Bone marrow (tissue), 2 donors: ENCODE data around the gene PDGFA.

Experiments
- DNase-seq, 2 donors: peaks; one replicate each; lab custom pipeline; 2025; lab: John Stamatoyannopoulos, UW

The PDGFA gene

DNA sequence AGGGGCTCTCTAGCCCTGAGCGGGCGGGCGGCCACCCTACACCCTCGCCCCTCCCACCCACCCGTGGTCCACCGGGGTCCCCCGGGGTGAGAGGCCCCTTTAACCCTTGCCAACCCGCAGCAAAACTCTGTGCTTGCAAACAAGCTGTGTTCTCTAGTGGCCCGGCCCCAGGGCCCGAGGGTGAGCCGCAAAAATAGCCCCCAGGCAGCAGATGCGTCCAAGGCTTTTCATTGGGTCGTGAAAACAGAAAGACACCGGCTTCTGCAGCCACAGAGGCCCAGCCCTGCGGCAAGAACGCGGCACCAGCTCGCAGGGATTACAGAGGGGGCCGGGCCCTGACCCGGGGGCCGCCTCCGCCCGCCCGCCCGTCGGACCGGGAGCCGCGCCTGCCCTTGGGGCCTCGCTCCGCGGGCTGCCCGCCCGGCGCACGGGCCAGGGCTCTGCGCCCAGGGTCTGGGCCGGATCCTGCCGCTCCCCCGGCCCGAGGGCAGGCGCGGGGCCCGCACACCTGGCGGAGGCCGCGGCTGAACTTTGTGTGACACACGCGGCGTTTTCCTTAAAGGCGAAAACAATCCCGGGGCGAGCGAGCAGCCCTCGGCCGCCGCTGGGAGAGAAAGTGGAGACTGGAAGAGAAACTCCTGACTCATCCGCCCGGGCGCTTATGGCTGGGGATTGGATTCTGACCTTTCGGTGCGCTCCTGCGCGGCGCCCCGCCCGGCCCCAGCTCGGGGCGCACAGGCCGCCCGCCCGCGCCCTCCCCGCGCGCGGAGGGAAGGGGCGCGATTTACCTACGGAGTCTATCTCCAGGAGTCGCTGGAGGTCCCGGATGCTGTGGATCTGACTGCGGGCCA lies 2.8 kb downstream of the PDGFA start:
- DNase-seq, result peak in 1 of 2 donors; percentile 29

DNA sequence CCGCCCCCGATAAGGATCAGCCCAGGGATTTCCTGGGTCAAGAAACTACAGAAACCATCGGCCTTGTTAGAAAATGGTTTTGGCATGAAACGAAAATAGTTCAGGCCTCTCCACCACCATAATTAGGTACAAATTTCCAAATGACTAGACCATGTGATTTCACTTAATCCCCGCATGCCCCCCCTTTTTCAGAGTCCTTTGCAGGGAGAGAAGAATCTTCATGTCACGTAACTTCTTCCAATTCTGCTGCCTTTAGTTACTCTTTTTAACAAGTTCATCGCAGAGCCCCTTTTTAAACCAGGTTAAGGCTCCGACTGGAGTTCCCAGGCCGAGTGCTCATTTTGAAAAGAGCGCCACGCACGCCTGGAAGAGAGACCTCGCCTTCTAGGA lies 3.4 kb downstream of the PDGFA start:
- DNase-seq, result no peak

DNA sequence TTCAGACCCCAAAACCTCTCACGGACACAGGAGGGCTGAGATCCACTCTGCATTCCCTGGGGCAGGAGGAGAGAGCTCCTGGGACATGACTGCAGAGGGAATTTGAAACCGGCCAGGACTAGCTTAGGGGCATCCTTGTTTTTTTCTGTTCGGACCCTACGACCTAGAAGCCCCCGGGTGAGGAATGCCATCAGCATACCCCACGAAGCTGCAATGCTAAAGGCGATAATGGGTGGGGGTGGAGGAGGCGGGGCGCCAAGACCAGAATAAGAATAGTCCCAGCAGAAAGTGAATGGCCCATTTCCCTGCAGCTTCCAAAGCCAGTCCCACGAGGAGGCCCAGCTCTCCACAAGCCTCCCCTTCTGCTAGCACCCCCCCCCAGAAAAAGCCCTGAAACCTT lies 4.0 kb downstream of the PDGFA start:
- no peak for DNase-seq

DNA sequence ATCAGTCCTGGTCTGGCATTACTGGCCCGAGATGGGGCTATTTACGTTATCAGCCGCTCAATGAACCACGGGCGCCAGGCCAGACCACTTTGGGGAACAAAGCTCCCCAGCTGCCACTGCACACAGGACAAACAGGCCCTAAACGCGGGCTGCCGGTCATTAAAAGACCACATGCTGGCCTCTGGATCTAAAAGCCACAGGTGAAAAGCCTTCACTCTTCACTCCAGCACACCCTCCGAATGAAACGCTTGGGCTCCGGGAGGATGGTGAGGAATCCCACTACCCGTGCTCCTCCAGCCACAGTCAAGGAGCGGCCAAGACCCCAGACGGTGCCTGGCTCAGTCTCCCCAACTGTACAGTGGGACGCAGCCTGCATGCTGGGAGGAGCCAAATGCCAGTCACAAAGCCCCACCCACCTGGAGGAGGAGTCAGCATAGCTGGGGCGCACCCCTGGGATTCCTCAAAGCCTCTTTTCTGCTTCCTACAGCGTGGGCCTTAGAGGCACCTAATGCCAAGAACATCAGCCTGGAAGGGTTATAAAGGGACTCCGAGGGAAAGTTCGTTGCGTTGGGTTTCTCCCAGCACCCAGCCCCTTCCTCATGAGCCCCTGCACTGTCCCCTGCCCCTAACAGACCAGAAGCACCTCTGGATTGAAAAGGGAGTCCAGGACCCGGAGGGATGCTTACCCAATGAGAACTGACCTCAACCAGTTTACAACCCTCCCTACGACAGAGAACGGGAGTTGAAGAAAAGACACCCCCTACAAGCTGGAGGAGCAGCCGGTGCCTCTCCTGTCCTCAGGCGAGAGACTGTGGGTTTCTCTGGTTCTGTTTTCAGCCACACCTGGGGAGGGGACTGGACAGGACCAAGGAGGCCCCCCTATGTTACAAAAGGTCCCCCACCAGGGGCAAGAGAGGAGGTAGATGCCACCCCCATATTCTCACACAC lies 4.7 kb downstream of the PDGFA start:
- DNase-seq, result no peak

DNA sequence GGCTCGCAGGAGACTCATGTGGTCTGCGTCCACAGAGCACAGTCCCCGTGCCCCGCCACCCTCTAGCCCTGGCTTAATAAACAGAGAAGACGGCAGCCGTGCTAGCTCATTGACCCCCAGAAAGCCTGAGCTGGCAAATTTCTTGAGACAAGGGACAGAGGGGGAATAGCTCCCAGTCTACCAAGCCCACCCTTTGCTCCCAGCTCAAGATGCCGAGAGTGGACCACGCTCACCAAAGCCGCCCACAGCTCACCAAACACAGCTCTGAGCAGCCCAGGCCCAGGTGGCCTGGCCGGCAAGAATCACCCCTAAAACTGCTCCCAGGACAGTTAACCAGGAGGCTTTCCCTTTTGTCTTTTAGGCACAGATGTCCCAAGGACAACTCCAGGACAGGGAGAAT lies 5.4 kb downstream of the PDGFA start:
- no peak for DNase-seq

DNA sequence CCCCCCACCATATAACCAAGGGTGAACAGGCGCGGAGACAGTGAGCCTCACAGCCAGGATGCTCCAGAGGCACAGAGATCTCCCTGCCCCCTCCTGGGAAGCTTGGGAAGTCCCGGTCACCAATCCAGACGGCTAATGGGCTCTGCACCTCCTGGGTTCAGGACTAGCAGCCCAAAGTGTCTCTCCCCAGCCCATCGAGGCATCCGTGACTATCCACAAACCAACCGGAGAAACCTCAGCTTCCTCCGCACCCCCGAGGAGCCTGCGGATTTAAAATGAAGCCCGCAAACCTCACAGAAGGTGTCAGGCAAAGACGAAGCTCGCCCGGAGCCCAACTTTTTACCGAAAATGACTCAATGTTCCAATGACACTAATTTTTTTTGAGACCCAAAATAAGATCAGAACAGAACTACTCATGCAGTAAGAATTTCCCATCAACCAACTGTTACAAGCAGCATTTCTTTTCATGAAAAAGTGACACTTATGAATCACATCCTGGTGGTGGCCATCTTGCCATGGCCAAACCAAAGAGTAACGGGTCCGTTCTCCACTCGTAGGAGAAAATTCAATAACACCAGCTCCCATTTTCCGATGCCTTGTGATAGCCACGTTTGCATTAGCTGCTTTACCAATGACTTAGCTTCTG lies 6.0 kb downstream of the PDGFA start:
- no peak for DNase-seq

DNA sequence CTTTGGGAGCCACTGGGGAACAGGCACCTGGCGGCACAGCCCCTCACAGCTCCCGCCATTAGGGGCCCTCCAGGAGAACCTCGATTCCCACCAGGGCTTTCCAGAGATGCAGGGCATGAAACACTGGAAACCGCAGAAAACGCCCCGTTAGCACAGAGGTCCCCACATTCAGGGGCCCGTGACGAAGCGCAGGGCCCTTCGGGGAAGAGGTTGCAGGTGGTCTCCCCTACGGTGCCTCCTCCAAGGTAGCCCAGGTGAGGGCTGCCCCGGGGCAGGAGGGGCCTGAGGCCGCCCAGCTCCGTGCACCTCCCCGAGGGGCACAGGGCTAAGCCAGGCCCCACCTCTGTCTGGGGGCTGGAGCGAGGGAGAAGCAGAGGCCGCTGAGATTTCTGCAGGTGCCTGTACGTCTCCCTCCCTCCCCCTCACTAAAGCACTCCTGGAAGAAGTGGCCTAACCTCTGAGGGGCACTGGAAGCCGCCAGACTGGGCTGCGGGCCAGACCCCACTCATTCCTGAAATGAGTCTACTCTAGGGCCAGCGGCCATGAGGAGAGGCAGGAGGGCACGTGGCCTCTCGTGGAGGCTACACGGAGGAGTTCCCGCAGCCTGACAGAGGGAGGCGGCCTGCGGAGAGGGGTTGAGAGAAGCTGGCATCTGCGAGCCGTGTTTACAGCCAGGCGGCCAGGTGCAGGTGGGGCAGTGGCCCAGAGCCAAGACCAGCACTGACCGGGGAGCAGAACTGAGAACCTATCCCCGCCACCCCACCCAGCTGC lies 6.9 kb downstream of the PDGFA start:
- DNase-seq, result no peak

DNA sequence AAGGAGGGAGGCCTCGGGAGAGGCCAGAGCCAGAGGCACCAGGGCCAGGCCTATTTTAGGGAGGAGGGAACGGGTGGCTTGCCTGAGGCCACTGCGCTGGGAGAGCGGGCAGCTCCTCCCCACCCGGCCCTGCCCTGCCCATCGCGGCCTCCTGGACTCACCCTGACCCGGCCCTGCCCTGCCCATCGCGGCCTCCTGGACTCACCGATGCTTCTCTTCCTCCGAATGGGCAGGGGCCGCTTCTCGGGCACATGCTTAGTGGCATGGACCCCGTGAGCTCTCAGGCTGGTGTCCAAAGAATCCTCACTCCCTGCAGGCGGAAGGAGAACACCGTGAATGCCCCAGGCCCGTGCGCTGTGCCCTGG lies 7.5 kb downstream of the PDGFA start:
- DNase-seq, result no peak

DNA sequence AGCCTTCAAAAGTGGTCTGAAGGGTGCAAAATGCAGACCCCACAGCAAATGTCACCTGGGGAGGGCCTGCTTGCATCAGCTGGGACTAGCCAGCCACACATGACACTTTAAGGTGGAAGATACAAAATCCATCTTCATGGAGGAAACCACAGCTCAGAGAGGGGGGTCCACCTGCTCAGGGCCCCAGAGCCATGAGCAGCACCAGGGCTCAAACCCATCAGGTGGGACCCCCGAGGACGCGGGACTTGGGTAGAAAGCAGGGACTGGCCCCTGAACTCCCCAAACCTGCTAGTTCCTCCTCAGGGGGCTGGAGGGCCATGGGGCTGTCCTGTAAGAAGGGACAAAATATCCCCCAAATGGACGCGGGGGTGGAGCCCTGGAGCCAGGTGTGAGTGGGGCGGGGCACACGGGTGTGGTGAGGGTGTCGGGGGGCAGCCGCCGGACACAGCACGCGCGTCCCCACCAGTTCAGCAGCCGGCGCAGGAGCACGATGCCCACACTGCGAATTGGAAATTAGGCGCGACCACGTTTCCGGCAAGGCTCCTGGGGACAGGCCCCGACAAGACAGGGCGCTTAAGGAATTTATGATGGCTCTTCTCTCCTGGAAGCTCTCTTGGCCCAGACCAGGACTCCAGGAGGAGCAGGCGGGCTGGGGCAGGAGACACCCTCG lies 8.0 kb downstream of the PDGFA start:
- no peak for DNase-seq

DNA sequence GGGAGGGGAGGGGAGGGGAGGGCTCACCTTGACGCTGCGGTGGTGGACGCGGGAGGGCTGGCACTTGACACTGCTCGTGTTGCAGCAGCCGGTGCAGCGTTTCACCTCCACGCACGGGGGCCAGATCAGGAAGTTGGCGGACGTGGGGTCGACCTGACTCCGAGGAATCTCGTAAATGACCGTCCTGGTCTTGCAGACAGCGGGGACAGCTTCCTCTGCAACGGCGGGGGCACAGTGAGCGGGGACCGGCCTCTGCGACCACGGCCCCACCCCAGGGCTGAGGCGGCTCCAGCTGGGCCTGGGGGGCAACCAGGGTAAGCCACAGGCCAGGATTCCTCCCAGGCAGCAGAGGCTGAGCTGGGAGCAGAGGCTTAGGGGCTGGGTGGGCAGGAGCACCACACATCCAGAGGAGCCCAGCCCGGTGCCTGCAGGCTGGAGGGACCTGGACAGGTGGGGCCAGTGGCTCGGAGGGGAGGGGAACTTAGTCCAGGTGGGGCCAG lies 8.8 kb downstream of the PDGFA start:
- DNase-seq, result no peak

DNA sequence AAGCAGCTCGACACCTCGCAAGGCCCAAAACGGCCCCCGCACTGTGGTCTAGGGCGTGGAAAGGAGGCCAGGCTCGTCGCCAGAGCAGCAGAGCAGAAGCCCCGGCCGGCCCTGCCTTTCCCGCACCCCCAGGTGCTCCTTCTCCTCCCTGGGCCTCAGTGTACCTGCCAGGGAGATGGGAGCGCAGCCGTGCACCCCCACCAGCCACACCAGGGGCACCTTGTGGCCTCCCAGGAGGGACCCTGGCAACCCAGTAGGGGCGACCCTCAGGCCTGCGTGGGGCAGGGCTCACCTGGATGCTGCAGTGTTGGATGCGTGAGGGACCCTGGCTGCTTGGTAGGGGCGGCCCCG lies 9.5 kb downstream of the PDGFA start:
- DNase-seq, result no peak

DNA sequence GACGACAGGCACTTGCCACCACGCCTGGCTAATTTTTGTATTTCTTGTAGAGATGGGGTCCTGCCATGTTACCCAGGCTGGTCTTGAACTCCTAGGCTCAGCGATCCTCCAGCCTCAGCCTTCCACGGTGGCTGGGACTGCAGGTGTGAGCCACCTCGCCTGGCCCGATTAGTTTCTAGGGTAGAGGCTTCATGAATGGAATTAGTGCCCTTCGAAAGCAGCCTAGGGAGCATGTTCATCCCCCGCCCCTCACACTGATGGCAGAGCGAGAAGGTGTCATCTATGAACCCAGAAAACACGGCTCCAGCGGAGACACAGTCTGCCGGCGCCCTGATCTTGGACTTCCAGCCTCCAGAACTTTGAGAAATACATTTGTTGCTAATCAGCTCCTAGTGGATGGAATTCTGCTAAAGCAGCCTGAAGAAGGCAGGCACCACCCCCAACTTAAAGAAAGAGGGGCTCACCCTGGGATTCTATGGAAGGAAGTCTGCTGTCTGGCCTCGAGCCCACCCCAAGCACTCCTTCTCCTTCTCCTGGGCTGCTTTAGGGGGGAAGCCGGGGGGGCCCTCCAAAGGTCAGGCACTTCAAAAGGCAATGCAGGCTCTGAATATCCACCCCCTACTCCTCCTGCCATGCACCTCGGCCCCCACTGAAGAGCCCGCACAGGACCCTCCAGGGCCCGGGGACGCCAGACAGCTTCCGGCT lies 10.1 kb downstream of the PDGFA start:
- DNase-seq, result no peak

DNA sequence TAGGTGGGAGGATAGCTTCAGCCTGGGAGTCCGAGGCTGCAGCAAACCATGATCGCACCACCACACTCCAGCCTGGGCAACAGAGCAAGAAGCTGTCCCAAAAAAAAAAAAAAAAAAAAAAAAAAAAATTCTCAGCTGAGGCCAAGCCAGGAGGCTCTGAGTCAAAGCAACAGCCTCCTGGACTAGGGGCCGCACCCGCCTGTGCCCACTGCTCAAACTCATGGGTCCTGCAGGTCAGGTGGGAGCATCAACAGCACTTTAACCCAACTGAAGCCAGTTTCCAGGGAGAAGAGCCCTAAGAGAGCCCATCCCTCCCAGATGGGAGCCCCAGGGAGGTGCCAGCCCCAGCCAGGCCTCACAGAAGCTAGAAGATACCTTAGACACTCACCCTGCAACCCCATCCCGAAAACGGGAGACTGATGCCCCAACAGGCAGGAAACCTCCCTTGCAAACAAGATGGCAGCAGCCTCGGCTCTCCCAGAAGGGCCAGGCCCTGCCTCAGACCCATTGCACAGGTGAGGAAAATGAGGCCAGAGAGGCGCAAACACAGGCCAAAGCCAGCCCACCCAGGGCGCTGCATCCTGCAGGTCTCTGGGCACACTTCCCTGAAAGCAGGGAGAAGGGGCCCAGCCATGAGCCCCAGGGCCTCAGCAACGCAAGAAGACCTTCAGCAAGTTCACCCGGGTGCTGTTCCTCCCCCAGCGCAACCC lies 11.0 kb downstream of the PDGFA start:
- DNase-seq, result no peak

DNA sequence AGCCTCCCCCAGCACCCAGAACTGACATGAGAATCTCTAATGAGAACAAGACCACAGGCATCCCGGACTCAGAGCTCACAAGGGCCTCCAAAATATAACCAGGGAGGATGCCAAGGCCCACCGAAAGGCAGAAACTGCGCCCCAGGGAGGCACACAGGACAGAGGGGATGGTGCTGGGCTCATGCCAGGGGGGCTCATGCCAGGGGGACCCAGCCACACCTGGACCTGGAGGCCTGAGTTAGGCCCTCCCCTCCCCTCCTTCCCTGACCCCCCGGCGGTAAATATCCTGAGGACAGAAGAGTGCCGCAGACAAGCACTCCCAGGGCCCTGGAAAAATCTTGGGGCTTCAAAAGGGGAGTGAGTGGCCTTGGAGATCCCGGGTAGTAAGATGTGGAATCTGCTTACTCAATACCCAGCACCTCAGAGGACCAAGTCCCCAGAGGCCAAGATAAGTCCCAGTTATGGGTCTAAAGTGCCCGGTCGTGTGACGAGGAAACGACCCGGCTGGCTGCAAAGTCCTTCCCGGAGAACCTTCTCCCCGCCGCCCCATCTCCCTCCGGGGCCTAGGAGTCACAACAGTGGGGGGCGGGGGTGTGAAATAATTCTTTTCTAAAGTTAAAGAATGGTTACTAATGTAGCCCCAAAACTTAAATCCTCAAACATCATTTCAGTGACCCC lies 11.9 kb downstream of the PDGFA start:
- no peak for DNase-seq

DNA sequence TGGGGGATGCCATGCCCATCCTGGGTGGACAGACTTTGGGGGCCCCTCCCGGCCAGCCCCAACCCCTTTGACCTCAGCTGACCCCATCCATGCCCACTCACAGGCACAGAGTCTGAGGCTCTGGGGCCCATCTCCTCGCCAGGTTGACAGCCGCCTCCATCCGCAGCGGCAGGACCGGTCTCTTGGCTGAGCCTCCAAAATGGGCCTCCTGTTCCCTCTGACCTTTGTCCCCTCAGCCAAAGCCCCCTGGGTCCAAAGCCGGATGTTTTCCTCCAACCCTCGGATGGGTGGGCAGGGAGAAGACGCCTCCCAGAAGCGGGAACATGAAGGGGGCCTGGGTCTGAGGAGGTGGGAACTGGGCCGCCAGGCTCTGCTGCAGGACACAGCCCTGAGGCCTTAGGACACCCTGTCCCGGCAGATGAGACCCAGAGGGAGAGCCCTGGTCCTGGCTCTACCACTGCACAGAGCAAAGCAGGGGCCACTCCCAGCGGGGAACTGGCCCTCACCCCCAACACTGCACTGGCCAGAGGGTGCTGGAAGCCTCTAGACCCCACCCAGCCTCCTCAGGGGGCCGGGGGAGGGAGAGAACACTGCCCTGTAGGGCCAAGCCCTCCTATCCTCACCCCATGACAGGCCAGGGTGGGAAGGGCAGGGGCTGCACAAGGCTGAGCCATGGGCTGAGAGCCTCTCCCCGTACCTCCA lies 12.6 kb downstream of the PDGFA start:
- DNase-seq, result no peak

DNA sequence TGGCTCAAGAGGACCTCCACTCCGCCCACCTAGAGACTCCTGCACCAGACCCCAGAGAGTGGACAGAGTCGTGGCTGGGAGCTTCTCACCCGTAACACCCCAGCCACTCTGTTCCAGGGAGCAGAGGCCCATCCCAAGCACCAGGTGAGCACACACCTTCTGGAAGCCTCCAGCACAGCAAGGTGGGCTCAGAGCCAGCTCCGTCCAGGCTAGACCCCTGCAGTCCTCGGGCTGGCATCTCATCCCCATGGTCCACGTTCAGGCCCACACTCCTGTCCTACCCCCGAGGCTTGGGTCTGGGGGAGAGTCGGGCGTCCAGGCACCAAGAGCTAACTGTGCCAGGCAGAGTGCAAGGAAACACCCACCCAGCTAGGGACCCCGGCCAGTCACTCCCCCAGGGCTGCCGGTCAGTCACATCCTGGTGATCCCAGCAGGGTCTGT lies 13.2 kb downstream of the PDGFA start:
- no peak for DNase-seq

DNA sequence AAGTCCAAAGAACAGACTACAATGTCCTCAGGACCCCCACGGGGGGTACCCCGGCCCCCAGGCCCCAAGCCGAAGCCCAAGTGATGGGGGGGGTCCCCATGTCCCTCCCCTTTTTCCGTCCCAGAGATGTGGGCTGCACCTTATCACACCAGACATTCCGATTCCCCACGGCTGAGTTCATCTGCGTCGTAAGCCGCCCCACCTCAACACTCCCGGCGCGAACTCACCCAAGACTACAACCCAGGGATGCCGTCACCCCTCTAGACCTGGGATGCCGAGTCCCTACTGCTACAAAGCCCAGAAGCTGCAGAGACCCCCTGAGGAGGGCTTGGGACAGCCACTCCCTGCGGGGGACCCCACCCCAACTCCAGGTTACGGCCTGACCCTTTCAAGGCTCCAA lies 14.5 kb downstream of the PDGFA start:
- no peak for DNase-seq

DNA sequence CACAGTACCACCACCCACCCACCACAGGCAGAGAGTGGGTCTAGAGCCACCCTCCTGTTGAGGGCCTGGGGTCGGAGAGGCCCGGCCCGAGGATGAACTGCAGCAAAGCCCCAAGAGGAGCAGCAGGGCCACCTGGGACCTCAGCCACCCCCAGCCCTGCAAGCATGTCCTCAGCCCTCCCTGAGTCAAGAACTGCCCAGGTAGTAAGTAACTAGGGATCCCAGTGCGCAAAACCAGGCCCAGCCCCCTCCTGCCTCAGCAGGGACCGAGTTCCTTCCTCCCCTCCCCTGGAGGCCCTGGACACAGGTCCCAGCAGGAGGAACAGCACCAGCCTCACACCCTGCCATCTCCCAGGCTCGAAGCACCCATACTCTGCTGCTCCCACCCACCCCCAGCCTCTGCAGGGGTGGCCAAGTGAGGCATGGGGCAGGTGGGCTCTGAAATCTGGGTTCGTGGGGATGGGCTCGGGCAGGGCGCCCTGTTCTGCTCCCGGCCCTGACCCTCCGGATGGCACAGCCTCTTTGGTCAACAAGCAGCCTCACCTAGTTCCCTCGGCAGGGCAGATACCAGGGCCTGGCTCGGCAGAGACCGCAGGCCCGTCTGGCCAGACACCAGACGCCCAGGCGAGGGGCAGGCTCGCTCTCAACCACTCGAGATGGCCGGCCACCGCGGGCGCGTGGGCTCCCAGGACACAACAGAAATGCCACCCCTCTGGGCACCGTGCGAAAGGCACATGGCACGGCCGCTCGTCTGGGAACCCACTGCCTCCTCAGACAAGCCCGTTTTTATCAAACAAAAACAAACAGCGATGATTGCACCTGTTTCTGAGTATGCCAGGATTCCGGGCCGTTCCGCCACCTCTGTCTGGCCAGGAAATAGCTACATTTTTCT lies 15.2 kb downstream of the PDGFA start:
- no peak for DNase-seq
